Measurements from ENCODE around the gene SHROOM1. TPM values are rescaled to one million over a fixed set of nuclear protein-coding genes. Genes with fewer than 3 reads are reported as not detected.

SHROOM1 gene
- total and polyA plus RNA-seq, 2 of the 8 experiments (the other 6 are each of a cell fraction or from before 2014, with no cell fraction given) = 3.9 to 5.2 TPM

- no peak for TF ChIP-seq CHD7 (IDR thresholded peaks at IDR 0.05; ENCODE audit: insufficient replicate concordance, low read length)
Observed at GRCh38 chr5:132870801-132871200, 40.4 kb upstream of the SHROOM1 start (continued).

Measured in H1 (cell line).